OCI-M1 (cell line): ENCODE data around the gene BIVM.

ENCODE experiments used
- DNase-seq: peaks from one replicate; lab custom pipeline; 2025; lab: John Stamatoyannopoulos, UW

Gene BIVM

DNA sequence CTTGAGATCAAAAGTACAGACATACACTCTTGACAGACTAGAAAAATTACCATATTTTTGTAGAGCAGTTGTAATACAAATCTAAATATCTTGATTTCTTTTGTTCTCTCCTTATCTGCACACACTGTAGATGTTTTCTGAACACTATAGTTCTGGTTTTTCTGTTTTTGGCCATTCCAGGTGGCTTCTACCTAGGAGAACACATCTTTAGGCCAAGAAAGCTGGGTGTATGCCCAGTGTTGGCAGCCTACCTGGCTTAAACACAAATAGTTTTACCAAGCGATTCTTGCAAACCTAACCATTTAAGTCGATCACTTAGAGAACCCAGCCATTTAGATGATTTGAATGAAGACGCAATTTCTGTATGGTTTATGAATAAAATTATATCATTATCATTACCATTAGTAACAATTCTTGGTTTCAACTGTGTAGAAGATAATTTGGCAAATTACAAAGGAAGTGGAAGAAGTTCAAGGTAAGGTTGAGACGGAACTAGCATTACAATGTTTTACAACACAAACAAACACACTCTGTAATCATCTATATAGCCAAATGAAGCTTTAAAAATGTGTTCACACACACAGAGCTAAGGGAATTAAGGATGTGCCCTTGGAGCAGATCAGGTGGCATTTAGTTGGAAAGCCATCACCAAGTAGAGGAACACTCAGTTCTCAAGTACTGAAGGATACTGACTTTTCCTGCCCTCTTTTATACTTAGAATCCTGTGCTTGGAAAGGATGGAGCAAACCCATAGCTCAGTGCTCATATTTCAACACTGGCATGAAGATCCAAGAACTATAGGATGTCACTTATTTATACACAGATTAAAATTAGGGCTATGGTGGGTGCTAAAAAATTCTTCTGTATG, 83.1 kb downstream of the BIVM start:
- no peak for DNase-seq
